GM23338 (cell line): Measurements from ENCODE around the gene NRXN2.
"Not testable (repeated sequence)": the region's sequence is repeated elsewhere in the genome, so short reads cannot be mapped to it uniquely, and the experiment has no call there.

ENCODE experiments used
- CREB1 ChIP-seq: fragments of 250-450 bp; sonication (Bioruptor Pico); IDR thresholded peaks from 2 replicates; pipeline ENCODE4 v1.5.0; 2020; ENCODE audit warnings: low read depth, mild to moderate bottlenecking, moderate library complexity
- CTCF ChIP-seq, 2 experiments: fragments of 200-600 bp in 1 of 2; sonication (generic) in 1 of 2; conservative IDR thresholded peaks; 2 replicates each; pipeline versions ENCODE4 v1.5.1 to v1.6.1; 2016 to 2017; ENCODE audit warnings: antibody characterized with exemption in 2 of 2, low read depth in 2 of 2, mild to moderate bottlenecking in 2 of 2, moderate library complexity in 1 of 2
- EZH2 ChIP-seq: fragments of 200-600 bp; sonication (generic); IDR thresholded peaks from one replicate; pipeline ENCODE4 v1.8.0; 2017; ENCODE audit warnings: antibody characterized with exemption, mild to moderate bottlenecking, low read depth; ENCODE audit not compliant: unreplicated experiment
- NANOG ChIP-seq: IDR thresholded peaks from 2 replicates; pipeline ENCODE4 v1.6.1; 2016; ENCODE audit warnings: antibody characterized with exemption, borderline replicate concordance
- POLR2AphosphoS5 ChIP-seq: IDR thresholded peaks from 2 replicates; pipeline ENCODE4 v1.6.1; 2016; ENCODE audit warnings: antibody characterized with exemption, low read depth

- not testable (repeated sequence) for TF ChIP-seq CTCF (conservative IDR thresholded peaks at IDR 0.05; ENCODE audit: low read depth in 2 of 2); EZH2; POLR2AphosphoS5; CREB1 (CRISPR knock-in tag); NANOG
These were observed 127.1 kb downstream of the NRXN2 start for GRCh38 chr11:64595922-64596321.
